GM23338 (cell line): Measurements from ENCODE around the gene MMD. TPM values are rescaled to one million over a fixed set of nuclear protein-coding genes. Genes with fewer than 3 reads are reported as not detected.

Experiments
- ATAC-seq: fragments of 200-7000 bp; cut with Tn5 transposase; 3 replicates; pipeline ENCODE4 v1.9.1; 2020
- DNase-seq: peaks from one replicate; pipeline ENCODE4 v3.0.0-alpha.2; 2015; ENCODE audit warnings: low spot score
- H2AFZ ChIP-seq: fragments of 200-600 bp; sonication (generic); 2 replicates; pipeline ENCODE4 v1.8.0; 2016; ENCODE audit warnings: antibody characterized with exemption, mild to moderate bottlenecking, moderate library complexity
- H3F3A ChIP-seq: fragments of 200-600 bp; sonication (generic); replicated peaks from 2 replicates; pipeline ENCODE4 v1.8.0; 2017; ENCODE audit warnings: antibody characterized with exemption, mixed run types, low read depth
- H3K27ac ChIP-seq: fragments of 200-600 bp; sonication (generic); 2 replicates; pipeline ENCODE4 v1.6.1; 2016; ENCODE audit warnings: low read depth
- H3K27me3 ChIP-seq: fragments of 200-600 bp; sonication (generic); 2 replicates; pipeline ENCODE4 v1.8.0; 2016; ENCODE audit warnings: mild to moderate bottlenecking, mixed run types, moderate library complexity; ENCODE audit not compliant: insufficient read depth
- H3K36me3 ChIP-seq: fragments of 200-600 bp; sonication (generic); 2 replicates; pipeline ENCODE4 v1.8.0; 2016; ENCODE audit warnings: mild to moderate bottlenecking; ENCODE audit not compliant: insufficient read depth
- H3K4me1 ChIP-seq: fragments of 200-600 bp; sonication (generic); 2 replicates; pipeline ENCODE4 v1.8.0; 2016; ENCODE audit warnings: mild to moderate bottlenecking, moderate library complexity; ENCODE audit not compliant: insufficient read depth
- H3K4me2 ChIP-seq: fragments of 200-600 bp; sonication (generic); 2 replicates; pipeline ENCODE4 v1.7.1; 2017; ENCODE audit warnings: mixed run types
- H3K4me3 ChIP-seq: fragments of 200-600 bp; sonication (generic); 2 replicates; pipeline ENCODE4 v1.6.1; 2016; ENCODE audit warnings: mixed run types
- H3K79me2 ChIP-seq: fragments of 200-600 bp; sonication (generic); replicated peaks from 2 replicates; pipeline ENCODE4 v1.8.0; 2017; ENCODE audit warnings: mild to moderate bottlenecking; ENCODE audit not compliant: insufficient read depth
- H3K9me2 ChIP-seq: fragments of 200-600 bp; sonication (generic); 2 replicates; pipeline ENCODE4 v1.8.0; 2017; ENCODE audit not compliant: insufficient read depth
- H4K20me1 ChIP-seq: fragments of 200-600 bp; sonication (generic); replicated peaks from 2 replicates; pipeline ENCODE4 v1.8.0; 2017; ENCODE audit warnings: mild to moderate bottlenecking; ENCODE audit not compliant: insufficient read depth
- H3K27ac Mint-ChIP-seq: 2 replicates; pipeline ENCODE4 v1.8.0; 2020; ENCODE audit warnings: inconsistent platforms, mild to moderate bottlenecking, moderate library complexity, mixed read lengths
- H3K27me3 Mint-ChIP-seq: 3 replicates; pipeline ENCODE4 v1.8.0; 2022; ENCODE audit warnings: low read depth, mild to moderate bottlenecking, moderate library complexity, mixed read lengths, inconsistent platforms; ENCODE audit not compliant: insufficient read depth, poor library complexity
- H3K36me3 Mint-ChIP-seq: 3 replicates; pipeline ENCODE4 v1.8.0; 2021; ENCODE audit warnings: low read depth, mild to moderate bottlenecking, inconsistent platforms, moderate library complexity, mixed read lengths
- H3K4me1 Mint-ChIP-seq: 3 replicates; pipeline ENCODE4 v1.8.0; 2020; ENCODE audit warnings: mild to moderate bottlenecking, inconsistent platforms, mixed read lengths
- H3K4me3 Mint-ChIP-seq: 3 replicates; pipeline ENCODE4 v1.8.0; 2021; ENCODE audit warnings: moderate library complexity, mild to moderate bottlenecking, inconsistent platforms, mixed read lengths
- H3K9me3 Mint-ChIP-seq: 3 replicates; pipeline ENCODE4 v1.8.0; 2020; ENCODE audit warnings: moderate library complexity, mild to moderate bottlenecking, inconsistent platforms, mixed read lengths
- EZH2 ChIP-seq: fragments of 200-600 bp; sonication (generic); IDR thresholded peaks from one replicate; pipeline ENCODE4 v1.8.0; 2017; ENCODE audit warnings: antibody characterized with exemption, mild to moderate bottlenecking, low read depth; ENCODE audit not compliant: unreplicated experiment
- EZH2phosphoT487 ChIP-seq: fragments of 200-600 bp; sonication (generic); IDR thresholded peaks from one replicate; pipeline ENCODE4 v1.8.1; 2018; ENCODE audit warnings: antibody characterized with exemption; ENCODE audit not compliant: unreplicated experiment
- JUNB ChIP-seq: IDR thresholded peaks from one replicate; pipeline ENCODE4 v1.6.1; 2016; ENCODE audit warnings: antibody characterized with exemption; ENCODE audit not compliant: unreplicated experiment
- NANOG ChIP-seq: IDR thresholded peaks from 2 replicates; pipeline ENCODE4 v1.6.1; 2016; ENCODE audit warnings: antibody characterized with exemption, borderline replicate concordance
- POLR2AphosphoS5 ChIP-seq: IDR thresholded peaks from 2 replicates; pipeline ENCODE4 v1.6.1; 2016; ENCODE audit warnings: antibody characterized with exemption, low read depth
- STAT1 ChIP-seq: IDR thresholded peaks from one replicate; pipeline ENCODE4 v1.6.1; 2016; ENCODE audit warnings: antibody characterized with exemption; ENCODE audit not compliant: unreplicated experiment
- ZNF114 ChIP-seq: fragments of 250-450 bp; sonication (Bioruptor Pico); IDR thresholded peaks from 2 replicates; pipeline ENCODE4 v1.5.0; 2020; ENCODE audit warnings: mild to moderate bottlenecking, moderate library complexity
- ZNF331 ChIP-seq: fragments of 250-450 bp; sonication (Bioruptor Pico); IDR thresholded peaks from 2 replicates; pipeline ENCODE4 v1.5.0; 2020; ENCODE audit warnings: low read depth, mild to moderate bottlenecking, moderate library complexity
- polyA plus RNA-seq: library from polyadenylated mRNA; unstranded; fragments of >200 nt; fragmentation: Nextera tagmentation; extraction: Ambion mirVana; gene quantifications from 2 replicates; pipeline ENCODE4 v1.2.1, GENCODE V29; 2016
- total RNA-seq: library from RNA; depleted of rRNA; stranded (reverse); fragments of >200 nt; shearing (Covaris generic); gene quantifications from 2 replicates; pipeline ENCODE4 v1.2.3, GENCODE V29; 2014
- TF ChIP-seq, protein P1 (sequence below): fragments of 250-450 bp; sonication (Bioruptor Pico); IDR thresholded peaks from 2 replicates; pipeline ENCODE4 v1.5.0; 2020; ENCODE audit warnings: mild to moderate bottlenecking, moderate library complexity
- TF ChIP-seq, protein P2 (sequence below): IDR thresholded peaks from one replicate; pipeline ENCODE4 v1.6.1; 2018; ENCODE audit warnings: antibody characterized with exemption; ENCODE audit not compliant: unreplicated experiment
- TF ChIP-seq, protein P3 (sequence below), 2 experiments: fragments of 200-600 bp in 1 of 2; sonication (generic) in 1 of 2; conservative IDR thresholded peaks; 2 replicates each; pipeline versions ENCODE4 v1.5.1 to v1.6.1; 2016 to 2017; ENCODE audit warnings: antibody characterized with exemption in 2 of 2, low read depth in 2 of 2, mild to moderate bottlenecking in 2 of 2, moderate library complexity in 1 of 2

MMD gene
- total and polyA plus RNA-seq, 2 experiments from 2014 or later, result 46.4 to 47.0 TPM

DNA sequence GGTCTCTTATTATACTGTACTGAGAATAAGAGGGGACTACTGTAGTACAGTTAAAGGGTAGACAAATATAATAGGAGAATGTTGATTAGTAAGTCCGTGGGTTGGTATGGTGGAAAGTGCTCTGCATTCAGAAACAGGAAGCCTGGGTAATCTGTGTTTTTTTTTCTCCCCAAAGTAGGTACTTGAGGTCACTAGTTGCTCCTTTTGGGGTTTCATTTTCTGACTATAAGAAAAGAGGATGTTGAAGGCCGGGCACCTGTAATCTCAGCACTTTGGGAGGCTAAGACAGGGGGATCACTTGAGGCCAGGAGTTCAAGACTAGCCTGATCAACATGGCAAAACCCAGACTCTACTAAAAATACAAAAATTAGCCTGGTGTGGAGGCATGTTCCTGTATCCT lies 42.0 kb upstream of the MMD start:
- peaks cover 30% of the 10 kb centered on the region for H3K4me1 Mint-ChIP-seq
- H3K9me2 ChIP-seq, result peaks cover 16% of the 10 kb centered on the region
- H3F3A ChIP-seq, result no peaks in the 10 kb centered on the region
- TF ChIP-seq ZNF331 (CRISPR knock-in tag) (no peak), EZH2 (no peak), ZNF114 (no peak)
- no peak overlapping the region for H3K27ac Mint-ChIP-seq
- H2AFZ ChIP-seq, result no peak overlapping the region
- H3K36me3 Mint-ChIP-seq, result peaks cover 7% of the 10 kb centered on the region; the same call in 1 of the 3 replicates
- no peak for ATAC-seq
- H3K4me3 Mint-ChIP-seq, result no peak overlapping the region
- H3K27me3 ChIP-seq, result no peaks in the 10 kb centered on the region
- DNase-seq, result no peak
- no peaks in the 10 kb centered on the region for H3K36me3 ChIP-seq
- no peak overlapping the region for H3K27ac ChIP-seq
- peaks cover 10% of the 10 kb centered on the region for H3K27me3 Mint-ChIP-seq
- H3K4me1 ChIP-seq, result peaks cover 6% of the 10 kb centered on the region; the same call in 1 of the 2 replicates
- H3K79me2 ChIP-seq, result no peaks in the 10 kb centered on the region
- peaks cover under 1% of the 10 kb centered on the region; the same call in 1 of the 3 replicates for H3K9me3 Mint-ChIP-seq
- H3K4me2 ChIP-seq, result no peak overlapping the region
- H4K20me1 ChIP-seq, result no peaks in the 10 kb centered on the region
- H3K4me3 ChIP-seq, result no peak overlapping the region

DNA sequence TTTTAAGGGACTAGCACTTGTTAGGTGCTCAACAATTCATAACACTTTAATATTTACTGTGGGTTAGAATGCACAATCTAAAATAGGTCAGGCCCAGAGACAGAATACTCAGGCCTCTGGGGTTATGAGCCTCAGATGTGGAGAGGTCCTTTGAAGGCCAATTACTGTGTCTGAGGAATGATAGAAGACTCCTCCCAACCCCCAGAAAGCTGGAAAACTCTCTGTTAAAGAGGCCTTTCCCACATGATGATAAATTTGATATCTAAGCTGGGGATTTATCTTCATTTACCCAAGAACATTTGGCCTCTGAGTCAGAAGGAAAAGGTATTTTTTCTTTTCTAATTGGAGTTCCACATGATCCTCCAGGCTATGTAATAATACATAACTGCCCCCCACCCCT lies 41.1 kb upstream of the MMD start:
- no peak overlapping the region for H3K4me2 ChIP-seq
- H3K36me3 ChIP-seq, result no peaks in the 10 kb centered on the region
- no peak for ATAC-seq
- H3F3A ChIP-seq, result no peaks in the 10 kb centered on the region
- Mint-ChIP-seq H3K27ac (no peak overlapping the region), H3K4me3 (no peak overlapping the region), H3K27me3 (peaks cover 5% of the 10 kb centered on the region), H3K4me1 (peaks cover 28% of the 10 kb centered on the region), H3K36me3 (no peaks in the 10 kb centered on the region), H3K9me3 (no peaks in the 10 kb centered on the region)
- peaks cover 6% of the 10 kb centered on the region; the same call in 1 of the 2 replicates for H3K4me1 ChIP-seq
- no peaks in the 10 kb centered on the region for H3K27me3 ChIP-seq
- peaks cover 16% of the 10 kb centered on the region for H3K9me2 ChIP-seq
- no peaks in the 10 kb centered on the region for H3K79me2 ChIP-seq
- H4K20me1 ChIP-seq, result no peaks in the 10 kb centered on the region
- H3K27ac ChIP-seq, result no peak overlapping the region
- H3K4me3 ChIP-seq, result no peak overlapping the region
- H2AFZ ChIP-seq, result no peak overlapping the region
- DNase-seq, result no peak
- TF ChIP-seq EZH2 (no peak), STAT1 (no peak), NANOG (no peak), EZH2phosphoT487 (no peak), POLR2AphosphoS5 (no peak), JUNB (no peak), ZNF114 (no peak), ZNF331 (CRISPR knock-in tag) (no peak)
- TF ChIP-seq, protein P1, sequence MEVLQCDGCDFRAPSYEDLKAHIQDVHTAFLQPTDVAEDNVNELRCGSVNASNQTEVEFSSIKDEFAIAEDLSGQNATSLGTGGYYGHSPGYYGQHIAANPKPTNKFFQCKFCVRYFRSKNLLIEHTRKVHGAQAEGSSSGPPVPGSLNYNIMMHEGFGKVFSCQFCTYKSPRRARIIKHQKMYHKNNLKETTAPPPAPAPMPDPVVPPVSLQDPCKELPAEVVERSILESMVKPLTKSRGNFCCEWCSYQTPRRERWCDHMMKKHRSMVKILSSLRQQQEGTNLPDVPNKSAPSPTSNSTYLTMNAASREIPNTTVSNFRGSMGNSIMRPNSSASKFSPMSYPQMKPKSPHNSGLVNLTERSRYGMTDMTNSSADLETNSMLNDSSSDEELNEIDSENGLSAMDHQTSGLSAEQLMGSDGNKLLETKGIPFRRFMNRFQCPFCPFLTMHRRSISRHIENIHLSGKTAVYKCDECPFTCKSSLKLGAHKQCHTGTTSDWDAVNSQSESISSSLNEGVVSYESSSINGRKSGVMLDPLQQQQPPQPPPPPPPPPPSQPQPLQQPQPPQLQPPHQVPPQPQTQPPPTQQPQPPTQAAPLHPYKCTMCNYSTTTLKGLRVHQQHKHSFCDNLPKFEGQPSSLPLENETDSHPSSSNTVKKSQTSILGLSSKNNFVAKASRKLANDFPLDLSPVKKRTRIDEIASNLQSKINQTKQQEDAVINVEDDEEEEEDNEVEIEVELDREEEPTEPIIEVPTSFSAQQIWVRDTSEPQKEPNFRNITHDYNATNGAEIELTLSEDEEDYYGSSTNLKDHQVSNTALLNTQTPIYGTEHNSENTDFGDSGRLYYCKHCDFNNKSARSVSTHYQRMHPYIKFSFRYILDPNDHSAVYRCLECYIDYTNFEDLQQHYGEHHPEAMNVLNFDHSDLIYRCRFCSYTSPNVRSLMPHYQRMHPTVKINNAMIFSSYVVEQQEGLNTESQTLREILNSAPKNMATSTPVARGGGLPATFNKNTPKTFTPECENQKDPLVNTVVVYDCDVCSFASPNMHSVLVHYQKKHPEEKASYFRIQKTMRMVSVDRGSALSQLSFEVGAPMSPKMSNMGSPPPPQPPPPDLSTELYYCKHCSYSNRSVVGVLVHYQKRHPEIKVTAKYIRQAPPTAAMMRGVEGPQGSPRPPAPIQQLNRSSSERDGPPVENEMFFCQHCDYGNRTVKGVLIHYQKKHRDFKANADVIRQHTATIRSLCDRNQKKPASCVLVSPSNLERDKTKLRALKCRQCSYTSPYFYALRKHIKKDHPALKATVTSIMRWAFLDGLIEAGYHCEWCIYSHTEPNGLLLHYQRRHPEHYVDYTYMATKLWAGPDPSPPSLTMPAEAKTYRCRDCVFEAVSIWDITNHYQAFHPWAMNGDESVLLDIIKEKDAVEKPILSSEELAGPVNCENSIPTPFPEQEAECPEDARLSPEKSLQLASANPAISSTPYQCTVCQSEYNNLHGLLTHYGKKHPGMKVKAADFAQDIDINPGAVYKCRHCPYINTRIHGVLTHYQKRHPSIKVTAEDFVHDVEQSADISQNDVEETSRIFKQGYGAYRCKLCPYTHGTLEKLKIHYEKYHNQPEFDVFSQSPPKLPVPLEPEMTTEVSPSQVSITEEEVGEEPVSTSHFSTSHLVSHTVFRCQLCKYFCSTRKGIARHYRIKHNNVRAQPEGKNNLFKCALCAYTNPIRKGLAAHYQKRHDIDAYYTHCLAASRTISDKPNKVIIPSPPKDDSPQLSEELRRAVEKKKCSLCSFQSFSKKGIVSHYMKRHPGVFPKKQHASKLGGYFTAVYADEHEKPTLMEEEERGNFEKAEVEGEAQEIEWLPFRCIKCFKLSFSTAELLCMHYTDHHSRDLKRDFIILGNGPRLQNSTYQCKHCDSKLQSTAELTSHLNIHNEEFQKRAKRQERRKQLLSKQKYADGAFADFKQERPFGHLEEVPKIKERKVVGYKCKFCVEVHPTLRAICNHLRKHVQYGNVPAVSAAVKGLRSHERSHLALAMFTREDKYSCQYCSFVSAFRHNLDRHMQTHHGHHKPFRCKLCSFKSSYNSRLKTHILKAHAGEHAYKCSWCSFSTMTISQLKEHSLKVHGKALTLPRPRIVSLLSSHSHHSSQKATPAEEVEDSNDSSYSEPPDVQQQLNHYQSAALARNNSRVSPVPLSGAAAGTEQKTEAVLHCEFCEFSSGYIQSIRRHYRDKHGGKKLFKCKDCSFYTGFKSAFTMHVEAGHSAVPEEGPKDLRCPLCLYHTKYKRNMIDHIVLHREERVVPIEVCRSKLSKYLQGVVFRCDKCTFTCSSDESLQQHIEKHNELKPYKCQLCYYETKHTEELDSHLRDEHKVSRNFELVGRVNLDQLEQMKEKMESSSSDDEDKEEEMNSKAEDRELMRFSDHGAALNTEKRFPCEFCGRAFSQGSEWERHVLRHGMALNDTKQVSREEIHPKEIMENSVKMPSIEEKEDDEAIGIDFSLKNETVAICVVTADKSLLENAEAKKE (CRISPR knock-in tag), result no peak
- TF ChIP-seq, protein P2, sequence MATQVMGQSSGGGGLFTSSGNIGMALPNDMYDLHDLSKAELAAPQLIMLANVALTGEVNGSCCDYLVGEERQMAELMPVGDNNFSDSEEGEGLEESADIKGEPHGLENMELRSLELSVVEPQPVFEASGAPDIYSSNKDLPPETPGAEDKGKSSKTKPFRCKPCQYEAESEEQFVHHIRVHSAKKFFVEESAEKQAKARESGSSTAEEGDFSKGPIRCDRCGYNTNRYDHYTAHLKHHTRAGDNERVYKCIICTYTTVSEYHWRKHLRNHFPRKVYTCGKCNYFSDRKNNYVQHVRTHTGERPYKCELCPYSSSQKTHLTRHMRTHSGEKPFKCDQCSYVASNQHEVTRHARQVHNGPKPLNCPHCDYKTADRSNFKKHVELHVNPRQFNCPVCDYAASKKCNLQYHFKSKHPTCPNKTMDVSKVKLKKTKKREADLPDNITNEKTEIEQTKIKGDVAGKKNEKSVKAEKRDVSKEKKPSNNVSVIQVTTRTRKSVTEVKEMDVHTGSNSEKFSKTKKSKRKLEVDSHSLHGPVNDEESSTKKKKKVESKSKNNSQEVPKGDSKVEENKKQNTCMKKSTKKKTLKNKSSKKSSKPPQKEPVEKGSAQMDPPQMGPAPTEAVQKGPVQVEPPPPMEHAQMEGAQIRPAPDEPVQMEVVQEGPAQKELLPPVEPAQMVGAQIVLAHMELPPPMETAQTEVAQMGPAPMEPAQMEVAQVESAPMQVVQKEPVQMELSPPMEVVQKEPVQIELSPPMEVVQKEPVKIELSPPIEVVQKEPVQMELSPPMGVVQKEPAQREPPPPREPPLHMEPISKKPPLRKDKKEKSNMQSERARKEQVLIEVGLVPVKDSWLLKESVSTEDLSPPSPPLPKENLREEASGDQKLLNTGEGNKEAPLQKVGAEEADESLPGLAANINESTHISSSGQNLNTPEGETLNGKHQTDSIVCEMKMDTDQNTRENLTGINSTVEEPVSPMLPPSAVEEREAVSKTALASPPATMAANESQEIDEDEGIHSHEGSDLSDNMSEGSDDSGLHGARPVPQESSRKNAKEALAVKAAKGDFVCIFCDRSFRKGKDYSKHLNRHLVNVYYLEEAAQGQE, result no peak
- TF ChIP-seq, protein P3, sequence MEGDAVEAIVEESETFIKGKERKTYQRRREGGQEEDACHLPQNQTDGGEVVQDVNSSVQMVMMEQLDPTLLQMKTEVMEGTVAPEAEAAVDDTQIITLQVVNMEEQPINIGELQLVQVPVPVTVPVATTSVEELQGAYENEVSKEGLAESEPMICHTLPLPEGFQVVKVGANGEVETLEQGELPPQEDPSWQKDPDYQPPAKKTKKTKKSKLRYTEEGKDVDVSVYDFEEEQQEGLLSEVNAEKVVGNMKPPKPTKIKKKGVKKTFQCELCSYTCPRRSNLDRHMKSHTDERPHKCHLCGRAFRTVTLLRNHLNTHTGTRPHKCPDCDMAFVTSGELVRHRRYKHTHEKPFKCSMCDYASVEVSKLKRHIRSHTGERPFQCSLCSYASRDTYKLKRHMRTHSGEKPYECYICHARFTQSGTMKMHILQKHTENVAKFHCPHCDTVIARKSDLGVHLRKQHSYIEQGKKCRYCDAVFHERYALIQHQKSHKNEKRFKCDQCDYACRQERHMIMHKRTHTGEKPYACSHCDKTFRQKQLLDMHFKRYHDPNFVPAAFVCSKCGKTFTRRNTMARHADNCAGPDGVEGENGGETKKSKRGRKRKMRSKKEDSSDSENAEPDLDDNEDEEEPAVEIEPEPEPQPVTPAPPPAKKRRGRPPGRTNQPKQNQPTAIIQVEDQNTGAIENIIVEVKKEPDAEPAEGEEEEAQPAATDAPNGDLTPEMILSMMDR (conservative IDR thresholded peaks at IDR 0.05; ENCODE audit: low read depth in 2 of 2), result no peak
